Stimulated activated CD8-positive, alpha-beta memory T cell treated with anti-CD3 and anti-CD28 coated beads, Interleukin-12 subunit alpha, Interleukin-12 subunit beta, amount 100 ng/mL, for 24 hours (primary cell): ENCODE measurements around the gene ALG8.

Experiments
- DNase-seq: peaks from one replicate; pipeline ENCODE4 v3.0.0-alpha.2; 2020; ENCODE audit errors: extremely low read depth

Gene ALG8

GRCh38 chr11:78160557-78160956, 21.1 kb upstream of the ALG8 start:
- no peak for DNase-seq

GRCh38 chr11:78158987-78159652, 19.7 kb upstream of the ALG8 start:
- no peak for DNase-seq

GRCh38 chr11:78156127-78156844, 16.9 kb upstream of the ALG8 start:
- no peak for DNase-seq

GRCh38 chr11:78151804-78152203, 12.4 kb upstream of the ALG8 start:
- DNase-seq = no peak

- no peak for DNase-seq
Observed at GRCh38 chr11:78150754-78151153, 11.3 kb upstream of the ALG8 start.

- DNase-seq = no peak
Observed at GRCh38 chr11:78150346-78150745, 10.9 kb upstream of the ALG8 start.

- no peak for DNase-seq
Observed at GRCh38 chr11:78149646-78150045, 10.2 kb upstream of the ALG8 start.

- no peak for DNase-seq
Observed at GRCh38 chr11:78147807-78148206, 8.4 kb upstream of the ALG8 start.

- no peak for DNase-seq
Observed at GRCh38 chr11:78145511-78146025, 6.1 kb upstream of the ALG8 start.

GRCh38 chr11:78140392-78141077, 1.1 kb upstream of the ALG8 start:
- DNase-seq = no peak

- peak; percentile 5 for DNase-seq
Observed at GRCh38 chr11:78138694-78139421, 568 bp downstream of the ALG8 start.

GRCh38 chr11:78138291-78138690, 1.1 kb downstream of the ALG8 start:
- no peak for DNase-seq

GRCh38 chr11:78132475-78132874, 7.0 kb downstream of the ALG8 start:
- no peak for DNase-seq

GRCh38 chr11:78131956-78132355, 7.5 kb downstream of the ALG8 start:
- no peak for DNase-seq

GRCh38 chr11:78127403-78127802, 12.0 kb downstream of the ALG8 start:
- no peak for DNase-seq

- no peak for DNase-seq
Observed at GRCh38 chr11:78112582-78113275, 26.7 kb downstream of the ALG8 start.

GRCh38 chr11:78111298-78111697, 28.1 kb downstream of the ALG8 start:
- no peak for DNase-seq

GRCh38 chr11:78110830-78111229, 28.6 kb downstream of the ALG8 start:
- no peak for DNase-seq

GRCh38 chr11:78110351-78110750, 29.1 kb downstream of the ALG8 start:
- DNase-seq = no peak

GRCh38 chr11:78109081-78110015, 30.1 kb downstream of the ALG8 start:
- DNase-seq = no peak
